NCI-H2081 treated with DMSO at 0.1 percent for 48 hours (cell line): ENCODE data around the gene ARHGAP6.
"Not testable (repeated sequence)": the region's sequence is repeated elsewhere in the genome, so short reads cannot be mapped to it uniquely, and the experiment has no call there.

ENCODE experiments used
- DNase-seq: peaks from one replicate; lab custom pipeline; 2025; lab: John Stamatoyannopoulos, UW

The ARHGAP6 gene

GRCh38 chrX:11244636-11245035, 421.1 kb downstream of the ARHGAP6 start:
- DNase-seq = no peak

- no peak for DNase-seq
Measured at GRCh38 chrX:11242704-11243103, 423.0 kb downstream of the ARHGAP6 start.

GRCh38 chrX:11241720-11242119, 424.0 kb downstream of the ARHGAP6 start:
- no peak for DNase-seq

GRCh38 chrX:11239230-11239629, 426.5 kb downstream of the ARHGAP6 start:
- DNase-seq = no peak

- DNase-seq = not testable (repeated sequence)
Measured at GRCh38 chrX:11235377-11235776, 430.3 kb downstream of the ARHGAP6 start.

GRCh38 chrX:11215191-11215921, 450.4 kb downstream of the ARHGAP6 start:
- no peak for DNase-seq

- no peak for DNase-seq
Measured at GRCh38 chrX:11214346-11215190, 451.2 kb downstream of the ARHGAP6 start.

- DNase-seq = no peak
Measured at GRCh38 chrX:11212741-11213140, 453.0 kb downstream of the ARHGAP6 start.

- no peak for DNase-seq
Measured at GRCh38 chrX:11210415-11210801, 455.3 kb downstream of the ARHGAP6 start.

- no peak for DNase-seq
Measured at GRCh38 chrX:11209798-11210414, 455.8 kb downstream of the ARHGAP6 start.

- no peak for DNase-seq
Measured at GRCh38 chrX:11206716-11207115, 459.0 kb downstream of the ARHGAP6 start.

GRCh38 chrX:11205796-11206195, 459.9 kb downstream of the ARHGAP6 start:
- no peak for DNase-seq

- DNase-seq = no peak
Measured at GRCh38 chrX:11197671-11198070, 468.0 kb downstream of the ARHGAP6 start.

GRCh38 chrX:11196476-11196875, 469.2 kb downstream of the ARHGAP6 start:
- DNase-seq = no peak

- DNase-seq = no peak
Measured at GRCh38 chrX:11193035-11193469, 472.7 kb downstream of the ARHGAP6 start.

- peak; percentile 79 for DNase-seq
Measured at GRCh38 chrX:11190745-11191510, 474.8 kb downstream of the ARHGAP6 start.

GRCh38 chrX:11189097-11189496, 476.6 kb downstream of the ARHGAP6 start:
- no peak for DNase-seq

GRCh38 chrX:11188664-11189063, 477.1 kb downstream of the ARHGAP6 start:
- DNase-seq = no peak

GRCh38 chrX:11187001-11187400, 478.7 kb downstream of the ARHGAP6 start:
- no peak for DNase-seq

- no peak for DNase-seq
Measured at GRCh38 chrX:11185861-11186260, 479.9 kb downstream of the ARHGAP6 start.

- DNase-seq = no peak
Measured at GRCh38 chrX:11180571-11180970, 485.1 kb downstream of the ARHGAP6 start.

- DNase-seq = no peak
Measured at GRCh38 chrX:11172415-11172814, 493.3 kb downstream of the ARHGAP6 start.
